ENCODE measurements around the gene MAML3.

MAML3 gene

GRCh38 chr4:139913398-139913990 lies 240.5 kb downstream of the MAML3 start:
- TF ChIP-seq POLR2A (IDR thresholded peaks at IDR 0.05; ENCODE audit: low read length) (no peak), GATA1 (IDR thresholded peaks at IDR 0.05; ENCODE audit: low read depth, low read length) (no peak)
- DNase-seq = no peak

DNA sequence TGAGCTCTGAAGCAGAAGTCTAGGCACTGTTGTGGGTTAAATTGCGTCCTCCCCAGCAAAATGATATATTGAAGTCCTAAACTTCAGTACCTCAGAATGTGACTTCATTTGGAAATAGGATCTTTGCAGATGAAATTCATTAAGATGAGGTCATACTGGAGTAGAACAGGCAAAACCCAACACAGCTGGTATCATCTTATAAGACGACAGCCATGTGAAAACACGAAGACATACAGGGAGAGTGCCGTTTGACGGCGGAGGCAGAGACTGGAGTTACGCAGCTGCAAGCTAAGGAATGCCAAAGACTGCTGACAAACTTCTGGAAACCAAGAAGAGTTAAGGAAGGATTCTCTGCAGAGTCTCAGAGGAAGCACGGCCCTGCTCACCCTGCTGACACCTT lies 241.5 kb downstream of the MAML3 start:
- no peak for TF ChIP-seq POLR2A (IDR thresholded peaks at IDR 0.05; ENCODE audit: low read length)
- no peak for TF ChIP-seq GATA1 (IDR thresholded peaks at IDR 0.05; ENCODE audit: low read depth, low read length)
- no peak for DNase-seq

GRCh38 chr4:139910106-139910505 lies 243.9 kb downstream of the MAML3 start:
- TF ChIP-seq POLR2A (IDR thresholded peaks at IDR 0.05; ENCODE audit: low read length) (no peak), GATA1 (IDR thresholded peaks at IDR 0.05; ENCODE audit: low read depth, low read length) (no peak)
- DNase-seq = no peak

- DNase-seq = no peak
- TF ChIP-seq GATA1 (IDR thresholded peaks at IDR 0.05; ENCODE audit: low read depth, low read length) (no peak), POLR2A (IDR thresholded peaks at IDR 0.05; ENCODE audit: low read length) (no peak)
Measured at GRCh38 chr4:139908636-139909437, 245.1 kb downstream of the MAML3 start.

- DNase-seq = no peak
- TF ChIP-seq GATA1 (IDR thresholded peaks at IDR 0.05; ENCODE audit: low read depth, low read length) = no peak
- no peak for TF ChIP-seq POLR2A (IDR thresholded peaks at IDR 0.05; ENCODE audit: low read length)
Measured at GRCh38 chr4:139907001-139907809, 246.8 kb downstream of the MAML3 start.

DNA sequence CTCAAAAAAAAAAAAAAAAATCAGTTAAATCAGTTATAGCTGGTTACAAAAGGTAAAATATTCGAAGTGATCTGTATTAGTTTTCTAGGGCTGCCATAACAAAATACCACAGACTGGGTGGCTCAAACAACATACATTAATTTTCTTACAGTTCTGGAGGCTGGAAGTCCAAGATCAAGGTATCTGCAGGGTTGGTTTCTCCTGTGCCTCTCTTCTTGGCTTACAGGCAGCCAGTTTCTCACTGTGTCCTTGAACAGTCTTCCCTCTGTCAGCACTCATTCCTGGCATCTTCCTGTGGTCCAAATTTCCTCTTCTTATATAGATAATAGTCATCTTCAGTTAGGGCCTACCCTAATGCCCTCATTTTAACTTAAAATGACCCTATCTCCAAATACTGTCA lies 248.5 kb downstream of the MAML3 start:
- DNase-seq = no peak
- no peak for TF ChIP-seq GATA1 (IDR thresholded peaks at IDR 0.05; ENCODE audit: low read depth, low read length)
- TF ChIP-seq POLR2A (IDR thresholded peaks at IDR 0.05; ENCODE audit: low read length) = no peak

- no peak for DNase-seq
- TF ChIP-seq POLR2A (IDR thresholded peaks at IDR 0.05; ENCODE audit: low read length) = no peak
- no peak for TF ChIP-seq GATA1 (IDR thresholded peaks at IDR 0.05; ENCODE audit: low read depth, low read length)
Measured at GRCh38 chr4:139904406-139904805, 249.6 kb downstream of the MAML3 start.

DNA sequence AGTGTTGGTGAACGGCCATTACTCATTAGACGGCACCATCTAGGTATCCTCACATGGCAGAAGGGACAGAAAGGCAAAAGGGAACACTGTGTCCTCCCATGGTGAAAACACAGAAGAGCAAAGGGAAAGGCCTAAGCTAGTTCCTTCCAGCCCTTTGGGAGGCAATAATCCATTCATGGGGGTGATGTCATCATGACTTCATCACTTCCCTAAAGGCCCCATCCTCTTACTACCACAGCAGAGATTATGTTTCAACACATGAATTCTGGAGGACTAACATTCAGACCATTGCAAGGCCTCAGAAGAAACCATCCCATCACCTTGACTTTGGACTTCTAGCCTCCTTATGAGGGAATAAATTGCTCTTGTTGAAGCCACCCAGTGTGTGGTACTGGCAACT lies 250.1 kb downstream of the MAML3 start:
- TF ChIP-seq GATA1 (IDR thresholded peaks at IDR 0.05; ENCODE audit: low read depth, low read length) (no peak), POLR2A (IDR thresholded peaks at IDR 0.05; ENCODE audit: low read length) (no peak)
- DNase-seq = peak in 1 of 2 experiments; percentile 5

DNA sequence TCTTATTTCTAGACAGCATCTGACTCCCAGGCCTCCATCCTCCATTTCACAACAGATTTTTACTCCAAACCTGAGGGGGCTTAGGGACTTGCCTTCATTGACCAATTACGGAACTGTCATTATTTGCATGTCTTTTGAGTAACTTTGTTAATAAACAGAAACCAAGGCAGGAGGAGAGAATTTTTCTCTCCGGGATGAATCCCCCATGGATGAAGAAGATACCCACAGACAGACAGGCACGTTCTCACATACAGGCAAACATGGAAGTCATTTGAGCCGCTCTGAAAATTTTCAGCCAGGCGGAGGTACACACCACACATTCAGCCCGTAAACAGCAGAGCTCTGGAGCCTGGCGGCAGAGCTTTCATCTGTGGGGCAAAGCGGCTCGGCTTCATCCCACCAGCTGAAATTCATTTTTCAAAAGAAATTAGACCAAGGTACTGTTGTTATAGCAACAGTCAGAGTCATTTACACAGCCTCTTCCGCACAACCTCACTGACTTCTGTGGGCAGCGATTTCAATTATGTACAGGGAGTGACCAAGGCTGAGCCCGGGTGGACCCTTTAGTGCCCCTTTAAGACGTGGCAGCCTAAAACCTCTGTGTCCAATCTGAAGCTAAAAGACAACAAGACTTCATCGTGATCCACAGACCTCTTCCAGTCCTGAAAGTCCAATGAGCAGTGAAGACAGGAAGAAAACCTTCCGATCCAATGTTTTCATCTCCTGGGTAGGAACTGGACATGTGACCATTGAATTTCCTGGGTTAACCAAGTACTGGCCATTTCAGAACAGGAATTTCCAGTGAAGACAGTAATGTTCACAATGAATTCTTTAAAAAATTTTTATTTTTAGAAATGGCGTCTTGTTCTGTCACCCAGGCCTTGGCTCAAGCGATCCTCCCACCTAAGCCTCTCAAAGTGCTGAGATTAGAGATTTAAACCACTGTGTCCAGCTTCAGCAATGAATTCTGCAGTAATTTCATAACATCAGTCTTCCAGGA lies 251.4 kb downstream of the MAML3 start:
- DNase-seq = no peak
- no peak for TF ChIP-seq POLR2A (IDR thresholded peaks at IDR 0.05; ENCODE audit: low read length)
- no peak for TF ChIP-seq GATA1 (IDR thresholded peaks at IDR 0.05; ENCODE audit: low read depth, low read length)

- no peak for DNase-seq
- TF ChIP-seq POLR2A (IDR thresholded peaks at IDR 0.05; ENCODE audit: low read length) = no peak
- no peak for TF ChIP-seq GATA1 (IDR thresholded peaks at IDR 0.05; ENCODE audit: low read depth, low read length)
Measured at GRCh38 chr4:139901531-139902320, 252.3 kb downstream of the MAML3 start.

- TF ChIP-seq GATA1 (IDR thresholded peaks at IDR 0.05; ENCODE audit: low read depth, low read length) (no peak), POLR2A (IDR thresholded peaks at IDR 0.05; ENCODE audit: low read length) (no peak)
- no peak for DNase-seq
Measured at GRCh38 chr4:139900964-139901376, 253.0 kb downstream of the MAML3 start.

DNA sequence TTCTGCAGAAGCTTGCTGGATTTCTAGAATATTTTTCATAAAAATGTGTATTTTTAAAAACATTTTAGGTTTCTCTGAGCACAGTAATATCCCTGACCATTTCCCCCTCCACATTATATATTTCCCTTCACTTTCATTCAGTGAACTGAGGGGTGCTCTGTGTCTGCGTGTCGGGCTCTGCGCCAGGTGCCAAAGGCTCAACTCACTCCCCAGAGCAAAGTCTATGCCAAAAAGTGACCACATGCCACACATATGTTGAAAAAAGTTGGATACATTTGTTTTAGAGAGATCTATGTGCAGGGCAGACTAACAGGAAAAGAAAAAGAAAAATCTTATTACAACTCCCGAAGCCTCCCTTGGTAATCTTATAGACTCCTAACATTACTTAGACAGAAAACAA lies 254.6 kb downstream of the MAML3 start:
- DNase-seq = no peak
- TF ChIP-seq GATA1 (IDR thresholded peaks at IDR 0.05; ENCODE audit: low read depth, low read length) = no peak
- no peak for TF ChIP-seq POLR2A (IDR thresholded peaks at IDR 0.05; ENCODE audit: low read length)
